HepG2 (cell line): ENCODE results near the gene TRIM10. TPM values are rescaled to one million over a fixed set of nuclear protein-coding genes. Genes with fewer than 3 reads are reported as not detected.

Experiments used
- DR1 ChIP-seq: sonication (generic); formaldehyde crosslinking; IDR thresholded peaks from 2 replicates; pipeline ENCODE4 v1.8.0; 2021; ENCODE audit warnings: mild to moderate bottlenecking, missing genetic modification reagents, inconsistent platforms
- HNF4A ChIP-seq: sonication (generic); formaldehyde crosslinking; IDR thresholded peaks from 2 replicates; pipeline ENCODE4 v1.4.0; 2020; ENCODE audit warnings: missing genetic modification reagents
- NPAS2 ChIP-seq: sonication (generic); formaldehyde crosslinking; IDR thresholded peaks from 2 replicates; pipeline ENCODE4 v1.8.0; 2022; ENCODE audit warnings: mild to moderate bottlenecking, missing genetic modification reagents, borderline replicate concordance
- NR1H2 ChIP-seq: sonication (generic); formaldehyde crosslinking; IDR thresholded peaks from 2 replicates; pipeline ENCODE4 v1.8.1; 2022; ENCODE audit warnings: low read depth, missing genetic modification reagents, borderline replicate concordance
- RFX5 ChIP-seq: IDR thresholded peaks from 2 replicates; pipeline ENCODE4 v1.6.1; 2011; ENCODE audit warnings: low read depth, low read length, improper control_type of control experiment
- SKI ChIP-seq: fragments of 450-650 bp; IDR thresholded peaks from one replicate; pipeline ENCODE4 v1.6.1; 2018; ENCODE audit warnings: mild to moderate bottlenecking; ENCODE audit not compliant: partially characterized antibody
- SMAD9 ChIP-seq: sonication (generic); formaldehyde crosslinking; IDR thresholded peaks from 2 replicates; pipeline ENCODE4 v1.5.1; 2020; ENCODE audit warnings: mild to moderate bottlenecking, missing genetic modification reagents
- SRF ChIP-seq: IDR thresholded peaks from 2 replicates; pipeline ENCODE4 v1.6.1; 2011; ENCODE audit warnings: mild to moderate bottlenecking, low read depth, low read length, moderate library complexity
- SRSF9 ChIP-seq: fragments of 200-400 bp; formaldehyde crosslinking; IDR thresholded peaks from 2 replicates; pipeline ENCODE4 v1.6.1; 2018; ENCODE audit warnings: borderline replicate concordance, mild to moderate bottlenecking, low read depth, low read length; ENCODE audit not compliant: insufficient read depth, poor library complexity, severe bottlenecking
- STAG1 ChIP-seq: sonication (generic); formaldehyde crosslinking; IDR thresholded peaks from 2 replicates; pipeline ENCODE4 v1.4.0; 2020; ENCODE audit warnings: missing genetic modification reagents
- ZBTB38 ChIP-seq: sonication (generic); formaldehyde crosslinking; IDR thresholded peaks from 2 replicates; pipeline ENCODE4 v1.5.1; 2020; ENCODE audit warnings: mild to moderate bottlenecking, missing genetic modification reagents
- ZNF10 ChIP-seq: sonication (generic); formaldehyde crosslinking; IDR thresholded peaks from 2 replicates; pipeline ENCODE4 v1.4.0; 2020; ENCODE audit warnings: mild to moderate bottlenecking, low read depth, missing genetic modification reagents, borderline replicate concordance
- ZNF543 ChIP-seq: sonication (generic); formaldehyde crosslinking; IDR thresholded peaks from 2 replicates; pipeline ENCODE4 v1.4.0; 2020; ENCODE audit warnings: mild to moderate bottlenecking, missing genetic modification reagents
- ZNF549 ChIP-seq: sonication (generic); formaldehyde crosslinking; IDR thresholded peaks from 2 replicates; pipeline ENCODE4 v1.5.0; 2020; ENCODE audit warnings: missing genetic modification reagents
- ZNF7 ChIP-seq: IDR thresholded peaks from 2 replicates; pipeline ENCODE4 v1.6.1; 2016; ENCODE audit warnings: missing biosample characterization, missing genetic modification reagents
- ZNF75D ChIP-seq: sonication (generic); formaldehyde crosslinking; IDR thresholded peaks from 2 replicates; pipeline ENCODE4 v1.8.1; 2023; ENCODE audit warnings: missing genetic modification reagents, mild to moderate bottlenecking, borderline replicate concordance
- ZNF766 ChIP-seq: sonication (generic); formaldehyde crosslinking; IDR thresholded peaks from 2 replicates; pipeline ENCODE4 v1.5.0; 2020; ENCODE audit warnings: missing genetic modification reagents, borderline replicate concordance
- ZNF790 ChIP-seq: sonication (generic); formaldehyde crosslinking; IDR thresholded peaks from 2 replicates; pipeline ENCODE4 v1.8.0; 2022; ENCODE audit warnings: missing genetic modification reagents, mild to moderate bottlenecking, borderline replicate concordance
- ZNF841 ChIP-seq: sonication (generic); formaldehyde crosslinking; IDR thresholded peaks from 2 replicates; pipeline ENCODE4 v1.8.1; 2023; ENCODE audit warnings: missing genetic modification reagents, borderline replicate concordance
- polyA plus RNA-seq, 8 experiments: library from polyadenylated mRNA; depleted of rRNA in 3 of 8; stranded (reverse) in 7 of 8; unstranded in 1 of 8; fragments of >200 nt; fragmentation: Illumina TruSeq in 4 of 8; extraction: Trizol in 4 of 8; gene quantifications; 2 replicates each; pipeline versions ENCODE4 v1.2.1 to v1.2.3, GENCODE V29; 2011 to 2016; ENCODE audit warnings: low read depth in 4 of 8, missing spikeins in 1 of 8, mixed read lengths in 1 of 8; ENCODE audit not compliant: insufficient read depth in 1 of 8
- total RNA-seq, 5 experiments: library from RNA; depleted of rRNA; stranded (reverse); fragments of >200 nt; fragmentation: Illumina TruSeq; extraction: Trizol; gene quantifications; 2 replicates each; pipeline ENCODE4 v1.2.3, GENCODE V29; 2016; ENCODE audit warnings: low read depth in 1 of 5
- TF ChIP-seq, protein P1 (sequence below): sonication (generic); formaldehyde crosslinking; IDR thresholded peaks from 2 replicates; pipeline ENCODE4 v1.5.1; 2020; ENCODE audit warnings: missing genetic modification reagents, mild to moderate bottlenecking, borderline replicate concordance
- TF ChIP-seq, protein P2 (sequence below): sonication (generic); formaldehyde crosslinking; IDR thresholded peaks from 2 replicates; pipeline ENCODE4 v1.4.0; 2020; ENCODE audit warnings: missing genetic modification reagents, low read depth, mild to moderate bottlenecking, borderline replicate concordance
- TF ChIP-seq, protein P3 (sequence below): IDR thresholded peaks from 2 replicates; pipeline ENCODE4 v1.6.1; 2016; ENCODE audit warnings: missing compliant biosample characterization, missing genetic modification reagents, borderline replicate concordance
- TF ChIP-seq, protein P4 (sequence below): IDR thresholded peaks from 2 replicates; pipeline ENCODE4 v1.6.1; 2016; ENCODE audit warnings: low read depth, control low read depth

The TRIM10 gene
- total and polyA plus RNA-seq, 2 of the 13 experiments (the other 11 are each of a cell fraction or from before 2014, with no cell fraction given): 4.1 to 6.8 TPM

DNA sequence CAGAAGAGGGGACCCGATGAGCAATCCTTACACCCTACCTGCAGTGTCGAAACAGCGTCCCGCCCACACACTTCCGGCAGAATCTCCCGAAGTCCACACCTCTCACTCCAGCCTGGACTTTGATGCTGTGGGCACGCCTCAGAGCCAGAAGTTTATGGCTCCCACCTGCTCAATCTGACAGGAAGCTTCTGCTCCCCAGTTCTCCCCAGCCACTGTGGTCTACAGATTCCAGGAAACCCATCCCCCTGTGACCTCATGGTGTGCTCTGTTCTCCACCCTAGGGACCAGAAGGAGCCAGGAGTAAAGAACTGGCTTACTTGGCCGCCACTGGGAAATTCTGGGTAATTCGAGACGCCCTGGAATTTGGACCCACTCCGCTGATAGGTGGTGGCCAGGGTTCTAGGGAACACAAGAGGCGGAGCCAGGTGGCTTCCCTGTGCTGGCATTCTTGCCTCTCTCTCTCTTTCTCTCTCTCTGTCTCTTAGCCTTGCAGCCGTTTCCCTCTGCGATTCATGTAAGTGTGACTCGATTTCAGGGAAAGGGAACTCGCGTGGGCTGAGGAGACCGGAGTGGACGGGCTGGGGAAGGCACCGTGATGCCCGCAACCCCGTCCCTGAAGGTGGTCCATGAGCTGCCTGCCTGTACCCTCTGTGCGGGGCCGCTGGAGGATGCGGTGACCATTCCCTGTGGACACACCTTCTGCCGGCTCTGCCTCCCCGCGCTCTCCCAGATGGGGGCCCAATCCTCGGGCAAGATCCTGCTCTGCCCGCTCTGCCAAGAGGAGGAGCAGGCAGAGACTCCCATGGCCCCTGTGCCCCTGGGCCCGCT is 2.3 kb upstream of the TRIM10 start, which contains the start of gene TRIM15 (continued):
- no peak for TF ChIP-seq ZNF841 (CRISPR knock-in tag)
- peak; percentile 62 for TF ChIP-seq ZBTB38 (CRISPR knock-in tag)
- no peak for TF ChIP-seq NR1H2 (CRISPR knock-in tag)
- TF ChIP-seq NPAS2 (CRISPR knock-in tag): 0 out of 2 replicates have a peak, but pooled peaks have one; percentile 85
- TF ChIP-seq SKI: no peak
- TF ChIP-seq SRSF9: no peak
- TF ChIP-seq, protein P1, sequence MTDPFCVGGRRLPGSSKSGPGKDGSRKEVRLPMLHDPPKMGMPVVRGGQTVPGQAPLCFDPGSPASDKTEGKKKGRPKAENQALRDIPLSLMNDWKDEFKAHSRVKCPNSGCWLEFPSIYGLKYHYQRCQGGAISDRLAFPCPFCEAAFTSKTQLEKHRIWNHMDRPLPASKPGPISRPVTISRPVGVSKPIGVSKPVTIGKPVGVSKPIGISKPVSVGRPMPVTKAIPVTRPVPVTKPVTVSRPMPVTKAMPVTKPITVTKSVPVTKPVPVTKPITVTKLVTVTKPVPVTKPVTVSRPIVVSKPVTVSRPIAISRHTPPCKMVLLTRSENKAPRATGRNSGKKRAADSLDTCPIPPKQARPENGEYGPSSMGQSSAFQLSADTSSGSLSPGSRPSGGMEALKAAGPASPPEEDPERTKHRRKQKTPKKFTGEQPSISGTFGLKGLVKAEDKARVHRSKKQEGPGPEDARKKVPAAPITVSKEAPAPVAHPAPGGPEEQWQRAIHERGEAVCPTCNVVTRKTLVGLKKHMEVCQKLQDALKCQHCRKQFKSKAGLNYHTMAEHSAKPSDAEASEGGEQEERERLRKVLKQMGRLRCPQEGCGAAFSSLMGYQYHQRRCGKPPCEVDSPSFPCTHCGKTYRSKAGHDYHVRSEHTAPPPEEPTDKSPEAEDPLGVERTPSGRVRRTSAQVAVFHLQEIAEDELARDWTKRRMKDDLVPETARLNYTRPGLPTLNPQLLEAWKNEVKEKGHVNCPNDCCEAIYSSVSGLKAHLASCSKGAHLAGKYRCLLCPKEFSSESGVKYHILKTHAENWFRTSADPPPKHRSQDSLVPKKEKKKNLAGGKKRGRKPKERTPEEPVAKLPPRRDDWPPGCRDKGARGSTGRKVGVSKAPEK (CRISPR knock-in tag): peak; percentile 92; the same call in 1 of the 2 replicates
- no peak; the same call in 1 of the 2 replicates for TF ChIP-seq ZNF75D (CRISPR knock-in tag)
- TF ChIP-seq ZNF543 (CRISPR knock-in tag): peak; percentile 86
- TF ChIP-seq, protein P2, sequence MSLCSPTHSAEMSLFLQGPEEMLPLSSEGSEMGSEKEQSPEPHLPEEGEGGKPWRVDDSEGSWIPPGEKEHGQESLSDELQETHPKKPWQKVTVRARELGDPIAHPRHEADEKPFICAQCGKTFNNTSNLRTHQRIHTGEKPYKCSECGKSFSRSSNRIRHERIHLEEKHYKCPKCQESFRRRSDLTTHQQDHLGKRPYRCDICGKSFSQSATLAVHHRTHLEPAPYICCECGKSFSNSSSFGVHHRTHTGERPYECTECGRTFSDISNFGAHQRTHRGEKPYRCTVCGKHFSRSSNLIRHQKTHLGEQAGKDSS: no peak; the same call in 1 of the 2 replicates
- peak; percentile 94 for TF ChIP-seq HNF4A (CRISPR knock-in tag)
- TF ChIP-seq ZNF790 (CRISPR knock-in tag): no peak; the same call in 1 of the 2 replicates
- TF ChIP-seq SRF: no peak
- no peak for TF ChIP-seq ZNF10 (CRISPR knock-in tag)
- TF ChIP-seq RFX5: no peak
- TF ChIP-seq, protein P3, sequence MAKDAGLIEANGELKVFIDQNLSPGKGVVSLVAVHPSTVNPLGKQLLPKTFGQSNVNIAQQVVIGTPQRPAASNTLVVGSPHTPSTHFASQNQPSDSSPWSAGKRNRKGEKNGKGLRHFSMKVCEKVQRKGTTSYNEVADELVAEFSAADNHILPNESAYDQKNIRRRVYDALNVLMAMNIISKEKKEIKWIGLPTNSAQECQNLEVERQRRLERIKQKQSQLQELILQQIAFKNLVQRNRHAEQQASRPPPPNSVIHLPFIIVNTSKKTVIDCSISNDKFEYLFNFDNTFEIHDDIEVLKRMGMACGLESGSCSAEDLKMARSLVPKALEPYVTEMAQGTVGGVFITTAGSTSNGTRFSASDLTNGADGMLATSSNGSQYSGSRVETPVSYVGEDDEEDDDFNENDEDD: 0 out of 2 replicates have a peak, but pooled peaks have one; percentile 39
- TF ChIP-seq ZNF549: no peak
- TF ChIP-seq ZNF766 (CRISPR knock-in tag): peak; percentile 4; the same call in 1 of the 2 replicates
- no peak for TF ChIP-seq ZNF7 (CRISPR knock-in tag)
- TF ChIP-seq SMAD9 (CRISPR knock-in tag): 0 out of 2 replicates have a peak, but pooled peaks have one; percentile 57
- no peak; the same call in 1 of the 2 replicates for TF ChIP-seq DR1 (CRISPR knock-in tag)
- peak; percentile 2; the same call in 1 of the 2 replicates for TF ChIP-seq STAG1 (CRISPR knock-in tag)
- TF ChIP-seq, protein P4, sequence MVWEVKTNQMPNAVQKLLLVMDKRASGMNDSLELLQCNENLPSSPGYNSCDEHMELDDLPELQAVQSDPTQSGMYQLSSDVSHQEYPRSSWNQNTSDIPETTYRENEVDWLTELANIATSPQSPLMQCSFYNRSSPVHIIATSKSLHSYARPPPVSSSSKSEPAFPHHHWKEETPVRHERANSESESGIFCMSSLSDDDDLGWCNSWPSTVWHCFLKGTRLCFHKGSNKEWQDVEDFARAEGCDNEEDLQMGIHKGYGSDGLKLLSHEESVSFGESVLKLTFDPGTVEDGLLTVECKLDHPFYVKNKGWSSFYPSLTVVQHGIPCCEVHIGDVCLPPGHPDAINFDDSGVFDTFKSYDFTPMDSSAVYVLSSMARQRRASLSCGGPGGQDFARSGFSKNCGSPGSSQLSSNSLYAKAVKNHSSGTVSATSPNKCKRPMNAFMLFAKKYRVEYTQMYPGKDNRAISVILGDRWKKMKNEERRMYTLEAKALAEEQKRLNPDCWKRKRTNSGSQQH: no peak; the same call in 1 of the 2 replicates
